Measurements from ENCODE around the gene MAP2K2.

The MAP2K2 gene

DNA sequence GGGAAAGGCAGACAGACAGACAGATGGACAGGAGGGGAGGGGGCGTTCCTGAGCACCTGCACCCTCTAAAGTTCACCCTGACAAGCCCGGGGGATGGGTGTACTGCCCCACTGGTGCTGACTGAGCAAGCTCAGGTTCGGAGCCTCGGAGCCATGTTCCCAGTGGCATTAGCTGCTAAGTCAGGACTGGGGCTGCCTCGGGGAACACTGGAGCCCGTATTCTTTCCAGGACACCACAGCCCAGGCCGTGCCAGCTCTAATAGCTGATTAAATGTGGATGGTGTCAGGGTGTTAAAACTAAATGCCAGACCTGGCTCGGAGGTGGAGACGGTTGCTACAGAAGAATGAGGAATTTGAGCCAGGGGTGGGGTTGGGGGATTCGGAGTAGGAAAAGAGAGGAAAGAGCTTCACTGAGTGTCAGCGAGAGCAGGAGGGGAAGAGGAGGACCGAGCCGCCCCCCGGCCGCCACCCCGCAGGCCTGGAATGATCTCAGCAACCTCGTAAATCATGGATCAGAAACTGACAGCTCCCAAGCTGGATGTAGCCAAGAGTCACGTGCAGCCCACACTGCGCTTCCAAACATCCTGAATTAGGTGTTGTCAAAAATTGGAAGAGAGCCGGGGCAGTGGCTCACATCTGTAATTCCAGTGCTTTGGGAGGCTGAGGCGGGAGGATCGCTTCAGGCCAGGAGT lies 10.4 kb downstream of the MAP2K2 start:
- Histone ChIP-seq H3K4me3 (ENCODE audit: low read length, poor library complexity, severe bottlenecking) (no peak overlapping the region), H4K20me1 (ENCODE audit: insufficient read depth, low read length, poor library complexity, severe bottlenecking) (no peaks in the 10 kb centered on the region), H3K4me2 (ENCODE audit: low read depth, low read length, poor library complexity, severe bottlenecking) (no peak overlapping the region), H3K9me2 (replicated peaks; ENCODE audit: low read depth, low read length) (no peaks in the 10 kb centered on the region), H2AFZ (ENCODE audit: low read length) (no peak overlapping the region), H3K79me2 (ENCODE audit: insufficient read depth, low read length) (peaks cover 6% of the 10 kb centered on the region; the same call in 1 of the 2 replicates), H3K9ac (ENCODE audit: low read depth, low read length, poor library complexity, severe bottlenecking) (no peak overlapping the region), H3K36me3 (ENCODE audit: insufficient read depth, low read length) (peaks cover 45% of the 10 kb centered on the region; the same call in 1 of the 2 replicates), H3F3A (ENCODE audit: low read depth) (no peaks in the 10 kb centered on the region), H3K27me3 (ENCODE audit: insufficient read depth, low read length, poor library complexity, severe bottlenecking) (no peaks in the 10 kb centered on the region), H3K9me3 (ENCODE audit: insufficient read depth, low read depth, low read length) (no peaks in the 10 kb centered on the region), H3K4me1 (ENCODE audit: insufficient read depth, low read length, poor library complexity, severe bottlenecking) (no peaks in the 10 kb centered on the region)
- TF ChIP-seq, protein P1, sequence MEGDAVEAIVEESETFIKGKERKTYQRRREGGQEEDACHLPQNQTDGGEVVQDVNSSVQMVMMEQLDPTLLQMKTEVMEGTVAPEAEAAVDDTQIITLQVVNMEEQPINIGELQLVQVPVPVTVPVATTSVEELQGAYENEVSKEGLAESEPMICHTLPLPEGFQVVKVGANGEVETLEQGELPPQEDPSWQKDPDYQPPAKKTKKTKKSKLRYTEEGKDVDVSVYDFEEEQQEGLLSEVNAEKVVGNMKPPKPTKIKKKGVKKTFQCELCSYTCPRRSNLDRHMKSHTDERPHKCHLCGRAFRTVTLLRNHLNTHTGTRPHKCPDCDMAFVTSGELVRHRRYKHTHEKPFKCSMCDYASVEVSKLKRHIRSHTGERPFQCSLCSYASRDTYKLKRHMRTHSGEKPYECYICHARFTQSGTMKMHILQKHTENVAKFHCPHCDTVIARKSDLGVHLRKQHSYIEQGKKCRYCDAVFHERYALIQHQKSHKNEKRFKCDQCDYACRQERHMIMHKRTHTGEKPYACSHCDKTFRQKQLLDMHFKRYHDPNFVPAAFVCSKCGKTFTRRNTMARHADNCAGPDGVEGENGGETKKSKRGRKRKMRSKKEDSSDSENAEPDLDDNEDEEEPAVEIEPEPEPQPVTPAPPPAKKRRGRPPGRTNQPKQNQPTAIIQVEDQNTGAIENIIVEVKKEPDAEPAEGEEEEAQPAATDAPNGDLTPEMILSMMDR (conservative IDR thresholded peaks at IDR 0.05; ENCODE audit: low read length), result no peak
- no peak for TF ChIP-seq EZH2phosphoT487 (IDR thresholded peaks at IDR 0.05; ENCODE audit: borderline replicate concordance)

DNA sequence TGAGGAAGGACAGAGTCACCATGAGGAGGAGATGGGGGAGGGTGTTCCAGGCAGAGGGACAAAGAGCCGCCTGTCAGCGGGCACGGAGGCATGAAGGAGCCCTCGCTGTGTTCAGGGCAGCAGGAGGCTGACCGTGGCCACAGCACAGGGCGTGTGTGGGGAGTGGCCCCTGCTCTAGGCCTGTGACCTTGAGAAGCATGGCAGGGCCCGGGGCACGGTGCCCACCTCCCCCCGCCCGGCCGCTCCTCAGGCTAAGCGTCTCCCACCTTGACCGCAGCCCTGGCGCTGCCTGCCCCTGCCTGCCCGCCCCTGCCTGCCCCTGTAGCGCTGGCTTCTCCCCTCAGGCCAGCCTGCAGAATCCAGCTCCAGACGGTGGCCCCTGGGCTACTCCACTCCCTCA lies 11.6 kb downstream of the MAP2K2 start:
- Histone ChIP-seq H3K4me1 (ENCODE audit: insufficient read depth, low read length, poor library complexity, severe bottlenecking) (no peaks in the 10 kb centered on the region), H3K9me2 (replicated peaks; ENCODE audit: low read depth, low read length) (no peaks in the 10 kb centered on the region), H3K4me3 (ENCODE audit: low read length, poor library complexity, severe bottlenecking) (no peak overlapping the region), H3K9ac (ENCODE audit: low read depth, low read length, poor library complexity, severe bottlenecking) (no peak overlapping the region), H3F3A (ENCODE audit: low read depth) (no peaks in the 10 kb centered on the region), H3K9me3 (ENCODE audit: insufficient read depth, low read depth, low read length) (no peaks in the 10 kb centered on the region), H3K4me2 (ENCODE audit: low read depth, low read length, poor library complexity, severe bottlenecking) (no peak overlapping the region), H2AFZ (ENCODE audit: low read length) (no peak overlapping the region), H3K27me3 (ENCODE audit: insufficient read depth, low read length, poor library complexity, severe bottlenecking) (no peaks in the 10 kb centered on the region), H3K36me3 (ENCODE audit: insufficient read depth, low read length) (peaks cover 44% of the 10 kb centered on the region; the same call in 1 of the 2 replicates), H4K20me1 (ENCODE audit: insufficient read depth, low read length, poor library complexity, severe bottlenecking) (no peaks in the 10 kb centered on the region), H3K79me2 (ENCODE audit: insufficient read depth, low read length) (peaks cover 6% of the 10 kb centered on the region; the same call in 1 of the 2 replicates)
- no peak for TF ChIP-seq EZH2phosphoT487 (IDR thresholded peaks at IDR 0.05; ENCODE audit: borderline replicate concordance)
- TF ChIP-seq, protein P1 (conservative IDR thresholded peaks at IDR 0.05; ENCODE audit: low read length), result no peak

DNA sequence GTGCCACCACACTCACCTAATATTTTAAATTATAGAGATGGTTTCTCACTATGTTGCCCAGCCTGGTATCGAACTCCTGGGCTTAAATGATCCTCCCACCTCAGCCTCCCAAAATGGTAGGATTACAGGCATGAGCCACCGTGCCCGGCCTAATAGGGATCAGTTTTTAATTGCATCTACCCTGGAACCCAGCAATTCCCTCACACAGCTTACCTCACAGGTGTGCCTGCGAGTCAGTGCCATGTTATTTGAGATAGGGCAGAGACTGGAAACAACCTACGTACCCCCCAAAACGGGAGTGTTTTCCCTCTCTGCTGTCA lies 14.3 kb downstream of the MAP2K2 start:
- H3K9me3 ChIP-seq (ENCODE audit: insufficient read depth, low read depth, low read length), result no peaks in the 10 kb centered on the region
- peaks cover 13% of the 10 kb centered on the region for H3K4me1 ChIP-seq (ENCODE audit: insufficient read depth, low read length, poor library complexity, severe bottlenecking)
- no peak overlapping the region for H3K9ac ChIP-seq (ENCODE audit: low read depth, low read length, poor library complexity, severe bottlenecking)
- H4K20me1 ChIP-seq (ENCODE audit: insufficient read depth, low read length, poor library complexity, severe bottlenecking), result no peaks in the 10 kb centered on the region
- H3K79me2 ChIP-seq (ENCODE audit: insufficient read depth, low read length), result no peaks in the 10 kb centered on the region
- H2AFZ ChIP-seq (ENCODE audit: low read length), result no peak overlapping the region
- H3F3A ChIP-seq (ENCODE audit: low read depth), result no peaks in the 10 kb centered on the region
- H3K36me3 ChIP-seq (ENCODE audit: insufficient read depth, low read length), result peaks cover 34% of the 10 kb centered on the region; the same call in 1 of the 2 replicates
- TF ChIP-seq, protein P1 (conservative IDR thresholded peaks at IDR 0.05; ENCODE audit: low read length), result no peak
- TF ChIP-seq EZH2phosphoT487 (IDR thresholded peaks at IDR 0.05; ENCODE audit: borderline replicate concordance), result no peak
- no peak overlapping the region for H3K4me3 ChIP-seq (ENCODE audit: low read length, poor library complexity, severe bottlenecking)
- H3K27me3 ChIP-seq (ENCODE audit: insufficient read depth, low read length, poor library complexity, severe bottlenecking), result no peaks in the 10 kb centered on the region
- no peaks in the 10 kb centered on the region for H3K9me2 ChIP-seq (replicated peaks; ENCODE audit: low read depth, low read length)
- H3K4me2 ChIP-seq (ENCODE audit: low read depth, low read length, poor library complexity, severe bottlenecking), result no peak overlapping the region

Measured in Loucy (cell line).